Measurements from ENCODE around the gene PCK1.

DNA sequence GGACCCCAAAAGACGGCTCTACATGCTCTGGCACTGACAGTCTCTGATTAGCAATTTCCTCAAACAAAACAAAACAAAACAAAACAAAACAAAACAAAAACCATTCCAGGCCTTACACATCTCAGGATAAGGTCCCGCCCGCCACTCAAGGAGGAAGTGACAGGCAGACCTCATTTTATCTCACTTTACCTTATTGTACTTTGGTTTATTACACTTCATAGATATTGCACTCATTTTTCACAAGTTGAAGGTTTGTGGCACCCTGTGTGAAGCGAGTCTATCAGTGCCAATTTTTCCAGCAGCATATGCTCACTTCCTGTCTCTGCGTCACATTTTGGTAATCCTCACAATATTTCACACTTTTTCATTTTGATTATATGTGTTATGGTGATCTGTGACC is 44.1 kb downstream of the PCK1 start:
- no peak for TF ChIP-seq CTCF (IDR thresholded peaks at IDR 0.05)
- TF ChIP-seq EP300 (IDR thresholded peaks at IDR 0.05) = no peak

All from tibial nerve (tissue), 4 donors.